ENCODE results near the gene BICRAL. TPM values are rescaled to one million over a fixed set of nuclear protein-coding genes. Genes with fewer than 3 reads are reported as not detected.

BICRAL gene
- total and polyA plus RNA-seq, 9 of the 15 experiments (the other 6 are each of a cell fraction or from before 2014, with no cell fraction given) = 1.2 to 11.9 (median 5.6) TPM

DNA sequence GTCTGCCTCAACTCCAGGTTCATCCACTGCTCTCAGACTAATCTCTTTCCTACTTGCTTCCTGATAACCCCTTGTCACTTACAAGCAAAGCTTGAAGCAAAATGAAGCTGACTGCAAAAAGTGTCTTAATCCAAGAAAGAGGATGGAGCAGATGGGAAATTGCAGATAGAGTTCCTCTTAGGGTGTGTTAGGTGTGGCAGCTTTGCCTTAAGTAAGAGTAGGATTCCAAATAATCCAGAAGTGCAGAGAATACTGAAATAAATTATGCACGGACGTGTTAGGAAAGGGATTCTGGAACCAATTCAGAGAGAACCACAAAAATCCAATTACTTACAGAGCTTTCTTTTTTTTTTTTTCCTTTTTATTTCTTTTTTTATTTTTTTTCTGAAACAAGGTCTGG is 91.5 kb downstream of the BICRAL start:
- 15% methylated on average over 2 of the region's 2 CpGs for WGBS (ENCODE audit: insufficient coverage, low coverage, missing lambda C conversion rate)

More for the DNA sequence above, 91.5 kb downstream of the BICRAL start:
- ATAC-seq (no peak), DNase-seq (ENCODE audit: extremely low read depth in 1 of 4, low spot score in 3 of 4) (no peak), FAIRE-seq (no peak)
- no peaks in the 10 kb centered on the region for H3K27me3 ChIP-seq (ENCODE audit: control insufficient read depth in 2 of 2, insufficient read depth in 2 of 2, low read length in 2 of 2)
- H3K4me2 ChIP-seq (ENCODE audit: insufficient read depth, low read length) = no peak overlapping the region
- no peak overlapping the region for H3K9ac ChIP-seq (ENCODE audit: insufficient read depth in 1 of 2, low read depth in 2 of 2, low read length in 2 of 2)
- ChIA-PET POLR2A (interaction anchor here (0.6 to 1.2 kb wide), 5 partner anchors 9 to 418 kb away, joined by 3 to 5 read pairs (median 4); no protein-coding TSS in a partner anchor), CTCF (ENCODE audit: low intra/inter-chr PET ratio) (interaction anchor here (1.1 kb wide), 1 partner anchor 212 kb away, joined by 3 read pairs; no protein-coding TSS in a partner anchor)
- H3K9me3 ChIP-seq (replicated peaks; ENCODE audit: control insufficient read depth, insufficient read depth, low read depth, low read length) = no peaks in the 10 kb centered on the region
- no peaks in the 10 kb centered on the region for H3K79me2 ChIP-seq (ENCODE audit: control insufficient read depth, insufficient read depth, low read length)
- in situ Hi-C loops (cut with MboI) = loop anchor here (5.0 kb wide), 1 partner anchor 136 kb away; no protein-coding TSS in a partner anchor
- intact Hi-C loops (cut with micrococcal nuclease) = loop anchor here (10.0 kb wide), 1 partner anchor 789 kb away; no protein-coding TSS in a partner anchor
- H3K4me3 ChIP-seq = no peak overlapping the region
- TF ChIP-seq NFYB (IDR thresholded peaks at IDR 0.05; ENCODE audit: extremely low read depth, insufficient read length) (no peak), ZC3H11A (IDR thresholded peaks at IDR 0.05; ENCODE audit: low read depth, low read length) (no peak), TCFL5 (CRISPR knock-in tag; conservative IDR thresholded peaks at IDR 0.05) (no peak), DPF2 (IDR thresholded peaks at IDR 0.05) (no peak), E2F3 (CRISPR knock-in tag; IDR thresholded peaks at IDR 0.05) (no peak), ZC3H4 (CRISPR knock-in tag; IDR thresholded peaks at IDR 0.05; ENCODE audit: borderline replicate concordance) (no peak), PHF21A (IDR thresholded peaks at IDR 0.05; ENCODE audit: borderline replicate concordance, low read depth) (no peak), POLR2AphosphoS2 (IDR thresholded peaks at IDR 0.05; ENCODE audit: low read length) (no peak), SNIP1 (IDR thresholded peaks at IDR 0.05; ENCODE audit: low read depth) (no peak), STAG1 (CRISPR knock-in tag; IDR thresholded peaks at IDR 0.05; ENCODE audit: borderline replicate concordance) (no peak), NR2C2 (CRISPR knock-in tag; IDR thresholded peaks at IDR 0.05) (no peak), NR2C2 (tag; IDR thresholded peaks at IDR 0.05) (no peak), HMG20A (CRISPR knock-in tag; conservative IDR thresholded peaks at IDR 0.05) (no peak), HDAC6 (IDR thresholded peaks at IDR 0.05; ENCODE audit: low read depth, low read length) (no peak), PYGO2 (tag; IDR thresholded peaks at IDR 0.05) (no peak), MEIS2 (IDR thresholded peaks at IDR 0.05; ENCODE audit: partially characterized antibody) (no peak), GATAD2A (IDR thresholded peaks at IDR 0.05) (no peak), MCM2 (IDR thresholded peaks at IDR 0.05; ENCODE audit: low read depth) (no peak)
- TF ChIP-seq, protein P1, sequence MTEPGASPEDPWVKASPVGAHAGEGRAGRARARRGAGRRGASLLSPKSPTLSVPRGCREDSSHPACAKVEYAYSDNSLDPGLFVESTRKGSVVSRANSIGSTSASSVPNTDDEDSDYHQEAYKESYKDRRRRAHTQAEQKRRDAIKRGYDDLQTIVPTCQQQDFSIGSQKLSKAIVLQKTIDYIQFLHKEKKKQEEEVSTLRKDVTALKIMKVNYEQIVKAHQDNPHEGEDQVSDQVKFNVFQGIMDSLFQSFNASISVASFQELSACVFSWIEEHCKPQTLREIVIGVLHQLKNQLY (CRISPR knock-in tag; conservative IDR thresholded peaks at IDR 0.05) = no peak
- TF ChIP-seq, protein P2, sequence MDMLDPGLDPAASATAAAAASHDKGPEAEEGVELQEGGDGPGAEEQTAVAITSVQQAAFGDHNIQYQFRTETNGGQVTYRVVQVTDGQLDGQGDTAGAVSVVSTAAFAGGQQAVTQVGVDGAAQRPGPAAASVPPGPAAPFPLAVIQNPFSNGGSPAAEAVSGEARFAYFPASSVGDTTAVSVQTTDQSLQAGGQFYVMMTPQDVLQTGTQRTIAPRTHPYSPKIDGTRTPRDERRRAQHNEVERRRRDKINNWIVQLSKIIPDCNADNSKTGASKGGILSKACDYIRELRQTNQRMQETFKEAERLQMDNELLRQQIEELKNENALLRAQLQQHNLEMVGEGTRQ (CRISPR knock-in tag; IDR thresholded peaks at IDR 0.05) = no peak
- TF ChIP-seq, protein P3, sequence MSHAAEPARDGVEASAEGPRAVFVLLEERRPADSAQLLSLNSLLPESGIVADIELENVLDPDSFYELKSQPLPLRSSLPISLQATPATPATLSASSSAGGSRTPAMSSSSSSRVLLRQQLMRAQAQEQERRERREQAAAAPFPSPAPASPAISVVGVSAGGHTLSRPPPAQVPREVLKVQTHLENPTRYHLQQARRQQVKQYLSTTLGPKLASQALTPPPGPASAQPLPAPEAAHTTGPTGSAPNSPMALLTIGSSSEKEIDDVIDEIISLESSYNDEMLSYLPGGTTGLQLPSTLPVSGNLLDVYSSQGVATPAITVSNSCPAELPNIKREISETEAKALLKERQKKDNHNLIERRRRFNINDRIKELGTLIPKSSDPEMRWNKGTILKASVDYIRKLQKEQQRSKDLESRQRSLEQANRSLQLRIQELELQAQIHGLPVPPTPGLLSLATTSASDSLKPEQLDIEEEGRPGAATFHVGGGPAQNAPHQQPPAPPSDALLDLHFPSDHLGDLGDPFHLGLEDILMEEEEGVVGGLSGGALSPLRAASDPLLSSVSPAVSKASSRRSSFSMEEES (CRISPR knock-in tag; IDR thresholded peaks at IDR 0.05) = no peak
- no TSS peak for BruUV-seq (replicated peaks)
- no peak overlapping the region for H3K27ac ChIP-seq (ENCODE audit: extremely low read depth, low read depth, low read length)
- no peaks in the 10 kb centered on the region for H3K9me1 ChIP-seq (ENCODE audit: control insufficient read depth, insufficient read depth, low read length)
- H4K20me1 ChIP-seq (replicated peaks; ENCODE audit: control insufficient read depth, insufficient read depth, low read length) = no peaks in the 10 kb centered on the region
- H3K4me1 ChIP-seq (replicated peaks in 1 of 2; ENCODE audit: control insufficient read depth in 2 of 2, insufficient read depth in 2 of 2, low read length in 2 of 2) = peaks cover 0 to 4% of the 10 kb centered on the region in 2 experiments; a peak in 1 of 5 replicates
- H2AFZ ChIP-seq (ENCODE audit: low read depth, low read length) = no peak overlapping the region
- no peaks in the 10 kb centered on the region for H3K36me3 ChIP-seq (ENCODE audit: control insufficient read depth, insufficient read depth, low read length)

Measured in K562 (cell line).